Neural cell (in vitro differentiated cells): ENCODE data around the gene SOCS4. TPM values are rescaled to one million over a fixed set of nuclear protein-coding genes. Genes with fewer than 3 reads are reported as not detected.
"Not testable (repeated sequence)": the region's sequence is repeated elsewhere in the genome, so short reads cannot be mapped to it uniquely, and the experiment has no call there.

Source experiments
- H2AFZ ChIP-seq: fragments of 200-600, 300-800 bp; sonication (generic), shearing (Covaris generic); 2 replicates; pipeline ENCODE4 v1.6.0; 2014; ENCODE audit warnings: low read depth, mild to moderate bottlenecking, antibody characterized with exemption, low read length, moderate library complexity
- H3F3A ChIP-seq: fragments of 200-600 bp; shearing (Covaris generic); 2 replicates; pipeline ENCODE4 v1.6.1; 2016; ENCODE audit warnings: mild to moderate bottlenecking, moderate library complexity, mixed read lengths, antibody characterized with exemption, low read length; ENCODE audit not compliant: insufficient read depth, poor library complexity, severe bottlenecking
- H3K27ac ChIP-seq: fragments of 200-600, 300-800 bp; sonication (generic), shearing (Covaris generic); 2 replicates; pipeline ENCODE4 v1.5.1; 2014; ENCODE audit warnings: mild to moderate bottlenecking, low read length, moderate library complexity
- H3K27me3 ChIP-seq: fragments of 300-800, 200-600 bp; sonication (generic), shearing (Covaris generic); 2 replicates; pipeline ENCODE4 v1.6.0; 2014; ENCODE audit warnings: mild to moderate bottlenecking, low read depth, low read length, moderate library complexity; ENCODE audit not compliant: insufficient read depth
- H3K36me3 ChIP-seq: fragments of 300-800, 200-600 bp; sonication (generic), shearing (Covaris generic); 2 replicates; pipeline ENCODE4 v1.5.1; 2014; ENCODE audit warnings: mild to moderate bottlenecking, antibody characterized with exemption, low read length, moderate library complexity; ENCODE audit not compliant: insufficient read depth
- H3K4me2 ChIP-seq: fragments of 300-800, 200-600 bp; sonication (generic), shearing (Covaris generic); 2 replicates; pipeline ENCODE4 v1.6.0; 2014; ENCODE audit warnings: mild to moderate bottlenecking, low read length
- H3K4me3 ChIP-seq: fragments of 300-800, 200-600 bp; sonication (generic), shearing (Covaris generic); 2 replicates; pipeline ENCODE4 v1.5.1; 2014; ENCODE audit warnings: mild to moderate bottlenecking, low read length, moderate library complexity
- H3K79me2 ChIP-seq: fragments of 200-600 bp; shearing (Covaris generic); replicated peaks from 2 replicates; pipeline ENCODE4 v1.6.0; 2014; ENCODE audit warnings: mild to moderate bottlenecking, low read length, moderate library complexity; ENCODE audit not compliant: insufficient read depth
- H3K9ac ChIP-seq: fragments of 300-800, 200-600 bp; sonication (generic), shearing (Covaris generic); 2 replicates; pipeline ENCODE4 v1.6.1; 2016; ENCODE audit warnings: mild to moderate bottlenecking, low read length, mixed read lengths
- H3K9me2 ChIP-seq: fragments of 200-600 bp; shearing (Covaris generic); 2 replicates; pipeline ENCODE4 v1.6.1; 2016; ENCODE audit warnings: mild to moderate bottlenecking, low read length, mixed read lengths; ENCODE audit not compliant: insufficient read depth
- H3K9me3 ChIP-seq: fragments of 200-600, 300-800 bp; sonication (generic), shearing (Covaris generic); 2 replicates; pipeline ENCODE4 v1.6.1; 2016; ENCODE audit warnings: mild to moderate bottlenecking, mixed run types, low read length, moderate library complexity, mixed read lengths
- H4K20me1 ChIP-seq: fragments of 200-600 bp; shearing (Covaris generic); 2 replicates; pipeline ENCODE4 v1.6.1; 2016; ENCODE audit warnings: mild to moderate bottlenecking, mixed run types; ENCODE audit not compliant: insufficient read depth
- EP300 ChIP-seq: fragments of 450-650 bp; conservative IDR thresholded peaks from 2 replicates; pipeline ENCODE4 v1.6.1; 2014; ENCODE audit warnings: antibody characterized with exemption, mild to moderate bottlenecking, moderate library complexity; ENCODE audit not compliant: poor library complexity, severe bottlenecking
- EZH2 ChIP-seq: fragments of 200-600, 300-800 bp; shearing (Covaris generic), sonication (generic); IDR thresholded peaks from 2 replicates; pipeline ENCODE4 v1.6.1; 2014; ENCODE audit warnings: antibody characterized with exemption, low read length, borderline replicate concordance, mild to moderate bottlenecking; ENCODE audit not compliant: insufficient read depth, poor library complexity, severe bottlenecking
- MXI1 ChIP-seq: fragments of 450-650 bp; conservative IDR thresholded peaks from 2 replicates; pipeline ENCODE4 v1.6.1; 2014; ENCODE audit warnings: antibody characterized with exemption, mild to moderate bottlenecking; ENCODE audit not compliant: poor library complexity, severe bottlenecking
- POLR2AphosphoS5 ChIP-seq: IDR thresholded peaks from 2 replicates; pipeline ENCODE4 v1.6.1; 2012
- RAD21 ChIP-seq: fragments of 450-650 bp; conservative IDR thresholded peaks from 2 replicates; pipeline ENCODE4 v1.6.1; 2014; ENCODE audit warnings: antibody characterized with exemption, mild to moderate bottlenecking, moderate library complexity
- REST ChIP-seq: IDR thresholded peaks from 2 replicates; pipeline ENCODE4 v1.6.1; 2012; ENCODE audit warnings: borderline replicate concordance
- SMC3 ChIP-seq: fragments of 450-650 bp; conservative IDR thresholded peaks from 2 replicates; pipeline ENCODE4 v1.6.1; 2014; ENCODE audit warnings: antibody characterized with exemption, mild to moderate bottlenecking, moderate library complexity; ENCODE audit not compliant: poor library complexity
- TAF1 ChIP-seq: IDR thresholded peaks from 2 replicates; pipeline ENCODE4 v1.6.1; 2012; ENCODE audit warnings: low read depth
- polyA plus RNA-seq: library from polyadenylated mRNA; depleted of rRNA; stranded (reverse); fragments of >200 nt; gene quantifications from 2 replicates; pipeline ENCODE4 v1.2.3, GENCODE V29; 2014
- TF ChIP-seq, protein P1 (sequence below): fragments of 450-650 bp; IDR thresholded peaks from 2 replicates; pipeline ENCODE4 v1.5.1; 2014; ENCODE audit warnings: antibody characterized with exemption, mild to moderate bottlenecking, moderate library complexity; ENCODE audit not compliant: poor library complexity, severe bottlenecking

Gene SOCS4
- polyA plus RNA-seq, 1 donor from 2014 or later, result 27.3 TPM

- H3K4me3 ChIP-seq, H3K4me2 ChIP-seq: not testable (repeated sequence)
These were observed 2.7 kb upstream of the SOCS4 start for GRCh38 chr14:55024365-55024764.

DNA sequence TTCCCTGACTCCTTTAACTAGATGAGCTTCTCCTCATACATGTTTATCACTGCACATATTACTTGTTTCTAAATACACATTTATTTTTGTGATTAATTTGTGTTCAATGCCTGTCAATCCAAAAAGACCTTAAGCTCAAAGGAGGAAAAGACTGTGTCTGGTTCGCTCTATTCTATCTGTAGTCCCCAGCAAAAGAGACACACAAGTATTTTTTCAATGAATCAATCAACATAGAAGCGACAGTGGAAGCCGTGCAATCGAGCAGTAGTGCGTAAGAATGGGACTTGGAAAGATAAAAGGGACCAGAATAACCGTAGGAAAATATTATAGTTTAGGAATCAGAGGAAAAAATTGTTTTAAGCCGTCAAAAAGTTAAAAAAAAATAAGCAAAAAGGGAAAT lies 1.1 kb upstream of the SOCS4 start:
- no peaks in the 10 kb centered on the region for H3F3A ChIP-seq
- peak overlapping the region; percentile 79 for H3K4me3 ChIP-seq
- no peaks in the 10 kb centered on the region for H3K9me2 ChIP-seq
- no peaks in the 10 kb centered on the region for H3K9me3 ChIP-seq
- H3K36me3 ChIP-seq, result no peaks in the 10 kb centered on the region
- H2AFZ ChIP-seq, result no peak overlapping the region
- H3K27me3 ChIP-seq, result no peaks in the 10 kb centered on the region
- H3K4me2 ChIP-seq, result peak overlapping the region; percentile 76
- no peak overlapping the region for H3K9ac ChIP-seq
- no peak for TF ChIP-seq MXI1
- TF ChIP-seq REST, result no peak
- TF ChIP-seq, protein P1, sequence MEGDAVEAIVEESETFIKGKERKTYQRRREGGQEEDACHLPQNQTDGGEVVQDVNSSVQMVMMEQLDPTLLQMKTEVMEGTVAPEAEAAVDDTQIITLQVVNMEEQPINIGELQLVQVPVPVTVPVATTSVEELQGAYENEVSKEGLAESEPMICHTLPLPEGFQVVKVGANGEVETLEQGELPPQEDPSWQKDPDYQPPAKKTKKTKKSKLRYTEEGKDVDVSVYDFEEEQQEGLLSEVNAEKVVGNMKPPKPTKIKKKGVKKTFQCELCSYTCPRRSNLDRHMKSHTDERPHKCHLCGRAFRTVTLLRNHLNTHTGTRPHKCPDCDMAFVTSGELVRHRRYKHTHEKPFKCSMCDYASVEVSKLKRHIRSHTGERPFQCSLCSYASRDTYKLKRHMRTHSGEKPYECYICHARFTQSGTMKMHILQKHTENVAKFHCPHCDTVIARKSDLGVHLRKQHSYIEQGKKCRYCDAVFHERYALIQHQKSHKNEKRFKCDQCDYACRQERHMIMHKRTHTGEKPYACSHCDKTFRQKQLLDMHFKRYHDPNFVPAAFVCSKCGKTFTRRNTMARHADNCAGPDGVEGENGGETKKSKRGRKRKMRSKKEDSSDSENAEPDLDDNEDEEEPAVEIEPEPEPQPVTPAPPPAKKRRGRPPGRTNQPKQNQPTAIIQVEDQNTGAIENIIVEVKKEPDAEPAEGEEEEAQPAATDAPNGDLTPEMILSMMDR, result no peak
- TF ChIP-seq EZH2, result no peak
- TF ChIP-seq RAD21, result no peak
- TF ChIP-seq POLR2AphosphoS5, result no peak
- no peak for TF ChIP-seq SMC3
- no peak for TF ChIP-seq TAF1
- TF ChIP-seq EP300, result no peak
- H3K27ac ChIP-seq, result no peak overlapping the region
- H3K79me2 ChIP-seq, result peaks cover 52% of the 10 kb centered on the region
- H4K20me1 ChIP-seq, result no peaks in the 10 kb centered on the region

More at GRCh38 chr14:55024365-55024764, 2.7 kb upstream of the SOCS4 start:
- not testable (repeated sequence) for H3K27me3 ChIP-seq, H3K9me3 ChIP-seq, H3K36me3 ChIP-seq, H2AFZ ChIP-seq, H4K20me1 ChIP-seq, H3K9me2 ChIP-seq, H3K9ac ChIP-seq, H3F3A ChIP-seq, H3K27ac ChIP-seq
- peaks cover 36% of the 10 kb centered on the region for H3K79me2 ChIP-seq

DNA sequence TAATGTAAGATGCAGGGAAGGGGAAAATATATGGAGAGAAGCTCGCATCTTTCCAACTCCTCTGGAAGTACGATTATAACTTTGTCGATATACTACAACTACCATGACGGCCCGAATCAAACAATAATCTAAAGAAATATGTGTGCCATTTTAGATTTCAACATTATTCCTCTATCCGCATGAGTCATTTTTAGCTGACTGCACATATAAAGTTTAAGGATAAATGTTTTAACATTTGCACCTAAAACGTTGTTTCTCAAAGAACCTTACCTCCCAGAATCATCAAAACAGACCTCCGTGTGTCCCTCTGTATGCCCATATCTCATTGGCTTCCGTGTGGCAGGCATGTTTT lies 619 bp upstream of the SOCS4 start:
- no peaks in the 10 kb centered on the region for H3K36me3 ChIP-seq
- no peaks in the 10 kb centered on the region for H3K27me3 ChIP-seq
- no peaks in the 10 kb centered on the region for H3F3A ChIP-seq
- no peaks in the 10 kb centered on the region for H3K9me2 ChIP-seq
- H3K27ac ChIP-seq, result no peak overlapping the region
- H3K4me2 ChIP-seq, result peak overlapping the region; percentile 76
- peak overlapping the region; percentile 79 for H3K4me3 ChIP-seq
- H3K79me2 ChIP-seq, result peaks cover 56% of the 10 kb centered on the region
- H2AFZ ChIP-seq, result peak overlapping the region; percentile 67
- H4K20me1 ChIP-seq, result no peaks in the 10 kb centered on the region
- H3K9me3 ChIP-seq, result no peaks in the 10 kb centered on the region
- TF ChIP-seq EP300 (no peak), EZH2 (no peak), TAF1 (no peak), SMC3 (no peak), POLR2AphosphoS5 (no peak), MXI1 (no peak), RAD21 (no peak), REST (no peak)
- TF ChIP-seq, protein P1, result no peak
- peak overlapping the region; percentile 82 for H3K9ac ChIP-seq
